ENCODE data around the gene CPAMD8. TPM values are rescaled to one million over a fixed set of nuclear protein-coding genes. Genes with fewer than 3 reads are reported as not detected.

The CPAMD8 gene
- total and polyA plus RNA-seq, 9 of the 15 experiments (the other 6 are each of a cell fraction or from before 2014, with no cell fraction given), result 0.20 to 2.1 (median 1.3) TPM

GRCh38 chr19:16889883-16890460 is 136.6 kb downstream of the CPAMD8 start (continued):
- TF ChIP-seq ATF2 (CRISPR knock-in tag; IDR thresholded peaks at IDR 0.05) (0 out of 2 replicates have a peak, but pooled peaks have one; percentile 8), SIN3B (IDR thresholded peaks at IDR 0.05; ENCODE audit: low read depth) (no peak), ZNF239 (CRISPR knock-in tag; IDR thresholded peaks at IDR 0.05) (no peak; the same call in 1 of the 2 replicates), CHD2 (IDR thresholded peaks at IDR 0.05; ENCODE audit: low read depth, low read length) (0 out of 2 replicates have a peak, but pooled peaks have one; percentile 1), VEZF1 (CRISPR knock-in tag; IDR thresholded peaks at IDR 0.05) (no peak), CEBPZ (IDR thresholded peaks at IDR 0.05; ENCODE audit: borderline replicate concordance, low read depth, low read length) (no peak), ZHX1 (conservative IDR thresholded peaks at IDR 0.05; ENCODE audit: low read length) (no peak), USF2 (CRISPR knock-in tag; IDR thresholded peaks at IDR 0.05) (no peak), NFIC (IDR thresholded peaks at IDR 0.05) (no peak), ARID1B (IDR thresholded peaks at IDR 0.05) (no peak), GABPB2 (CRISPR knock-in tag; conservative IDR thresholded peaks at IDR 0.05) (no peak), NCOA4 (IDR thresholded peaks at IDR 0.05; ENCODE audit: partially characterized antibody) (no peak), KDM2B (CRISPR knock-in tag; IDR thresholded peaks at IDR 0.05) (peak; percentile 10; the same call in 1 of the 2 replicates), CHAMP1 (IDR thresholded peaks at IDR 0.05) (no peak), NFRKB (IDR thresholded peaks at IDR 0.05; ENCODE audit: low read depth) (no peak; the same call in 1 of the 2 replicates), SETDB1 (IDR thresholded peaks at IDR 0.05; ENCODE audit: low read length) (no peak)
